DMS153 (cell line): Measurements from ENCODE around the gene MGST2.

Experiments
- DNase-seq: peaks from one replicate; lab custom pipeline; 2025; lab: John Stamatoyannopoulos, UW

Gene MGST2

GRCh38 chr4:139738846-139739613 lies 73.4 kb downstream of the MGST2 start:
- DNase-seq: no peak

- no peak for DNase-seq
Observed at GRCh38 chr4:139740121-139740520, 74.5 kb downstream of the MGST2 start.

- DNase-seq: peak; percentile 96
Observed at GRCh38 chr4:139740531-139741041, 75.0 kb downstream of the MGST2 start.

- no peak for DNase-seq
Observed at GRCh38 chr4:139743027-139743426, 77.4 kb downstream of the MGST2 start.

GRCh38 chr4:139744232-139744631 lies 78.6 kb downstream of the MGST2 start:
- DNase-seq: no peak

- no peak for DNase-seq
Observed at GRCh38 chr4:139745111-139745639, 79.6 kb downstream of the MGST2 start.

GRCh38 chr4:139746431-139747171 lies 81.0 kb downstream of the MGST2 start:
- no peak for DNase-seq

- no peak for DNase-seq
Observed at GRCh38 chr4:139749338-139749737, 83.7 kb downstream of the MGST2 start.

- DNase-seq: no peak
Observed at GRCh38 chr4:139749835-139750498, 84.3 kb downstream of the MGST2 start.

- no peak for DNase-seq
Observed at GRCh38 chr4:139753686-139754085, 88.1 kb downstream of the MGST2 start.
